ENCODE results near the gene PPP6R2. TPM values are rescaled to one million over a fixed set of nuclear protein-coding genes. Genes with fewer than 3 reads are reported as not detected.
A peak's percentile ranks its signal among the peaks of the same experiment; 100 is the strongest.

PPP6R2 gene
- total and polyA plus RNA-seq, 4 donors: 35.2 to 70.0 (median 46.6) TPM

DNA sequence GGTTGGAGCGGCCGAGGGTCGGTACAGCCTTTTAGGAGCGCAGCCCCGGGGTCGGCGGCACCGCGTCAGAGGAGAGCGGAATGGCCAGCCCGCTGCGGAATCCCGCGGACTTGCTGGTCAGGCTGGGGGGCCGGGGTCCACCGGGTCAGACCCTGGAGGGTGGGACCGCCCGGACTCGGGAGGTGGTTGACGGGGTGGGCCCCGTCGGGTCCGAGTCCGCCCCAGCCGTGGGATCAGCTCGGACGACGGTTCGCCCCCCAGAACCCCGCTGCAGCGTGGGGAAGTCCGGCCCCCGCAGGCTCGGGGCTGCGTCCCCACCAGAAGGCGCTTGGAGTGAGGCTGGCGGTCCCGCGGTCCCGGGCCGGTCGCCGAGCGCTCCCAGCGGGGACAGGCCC, 137.9 kb downstream of the PPP6R2 start:
- no peak for DNase-seq
- Histone ChIP-seq H3K4me1 (ENCODE audit: control insufficient read depth in 5 of 5, insufficient read depth in 5 of 5, low read length in 5 of 5) (peaks cover 0 to 5% (median 0%) of the 10 kb centered on the region in 5 donors), H3K9ac (ENCODE audit: insufficient read depth in 1 of 2, low read length in 2 of 2) (no peak overlapping the region)

DNA sequence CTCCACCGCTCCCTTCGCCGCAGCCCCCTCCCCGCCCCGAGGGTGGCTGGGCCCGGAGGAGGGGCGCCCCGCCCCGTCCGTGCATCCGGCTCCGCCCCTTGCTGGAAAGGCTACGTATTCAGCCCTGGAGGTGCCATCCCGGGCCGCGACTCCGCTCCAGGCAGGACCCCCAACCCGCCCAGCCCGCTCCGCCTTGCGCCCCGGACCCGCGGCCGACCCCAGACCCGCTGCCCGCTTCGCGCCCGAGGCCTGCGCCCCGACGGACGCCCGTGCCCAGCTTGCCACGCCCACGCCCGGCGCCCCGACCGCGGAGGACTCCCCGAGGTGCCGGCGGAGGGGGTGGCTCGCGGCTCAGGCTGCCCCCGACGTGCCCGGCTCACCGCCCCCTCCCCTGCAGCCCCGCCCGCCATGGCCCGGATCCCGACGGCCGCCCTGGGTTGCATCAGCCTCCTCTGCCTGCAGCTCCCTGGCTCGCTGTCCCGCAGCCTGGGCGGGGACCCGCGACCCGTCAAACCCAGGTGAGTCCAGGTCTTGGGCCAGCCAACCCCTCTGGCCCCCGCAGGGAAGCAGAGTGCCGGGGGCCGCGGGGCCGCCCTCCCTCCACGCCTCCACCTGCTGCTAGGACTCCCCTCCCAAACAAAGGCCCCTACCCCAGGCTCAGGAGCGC, 138.4 kb downstream of the PPP6R2 start, which contains the start of gene ADM2:
TSS of gene ADM2 (plus strand) at position 104 of the 667 bp plus-strand sequence. CDS start at position 409, 305 bp downstream.
- Histone ChIP-seq H3K27me3 (ENCODE audit: control insufficient read depth in 3 of 3, insufficient read depth in 3 of 3, low read length in 2 of 3) (peaks cover 0 to 37% (median 20%) of the 10 kb centered on the region in 3 donors), H3K9me3 (ENCODE audit: control insufficient read depth in 4 of 4, insufficient read depth in 3 of 4, low read length in 3 of 4) (no peaks in the 10 kb centered on the region), H3K4me1 (ENCODE audit: control insufficient read depth in 5 of 5, insufficient read depth in 5 of 5, low read length in 5 of 5) (peaks cover 0 to 5% (median 0%) of the 10 kb centered on the region in 5 donors), H3K4me3 (peak within 1 kb of the TSS; percentile 29), H3K27ac (ENCODE audit: low read depth in 1 of 2, low read length in 1 of 2) (no peak within 1 kb of the TSS), H3K9ac (ENCODE audit: insufficient read depth in 1 of 2, low read length in 2 of 2) (no peak within 1 kb of the TSS), H3K36me3 (ENCODE audit: control insufficient read depth in 4 of 4, insufficient read depth in 4 of 4, low read length in 4 of 4) (no peaks in the 10 kb centered on the region)
- peak; percentile 19 to 44 (median 39) for DNase-seq
- WGBS, 2 donors: 4 to 5% methylated on average over 36 to 70 of the region's 70 CpGs
- TF ChIP-seq, protein P1, sequence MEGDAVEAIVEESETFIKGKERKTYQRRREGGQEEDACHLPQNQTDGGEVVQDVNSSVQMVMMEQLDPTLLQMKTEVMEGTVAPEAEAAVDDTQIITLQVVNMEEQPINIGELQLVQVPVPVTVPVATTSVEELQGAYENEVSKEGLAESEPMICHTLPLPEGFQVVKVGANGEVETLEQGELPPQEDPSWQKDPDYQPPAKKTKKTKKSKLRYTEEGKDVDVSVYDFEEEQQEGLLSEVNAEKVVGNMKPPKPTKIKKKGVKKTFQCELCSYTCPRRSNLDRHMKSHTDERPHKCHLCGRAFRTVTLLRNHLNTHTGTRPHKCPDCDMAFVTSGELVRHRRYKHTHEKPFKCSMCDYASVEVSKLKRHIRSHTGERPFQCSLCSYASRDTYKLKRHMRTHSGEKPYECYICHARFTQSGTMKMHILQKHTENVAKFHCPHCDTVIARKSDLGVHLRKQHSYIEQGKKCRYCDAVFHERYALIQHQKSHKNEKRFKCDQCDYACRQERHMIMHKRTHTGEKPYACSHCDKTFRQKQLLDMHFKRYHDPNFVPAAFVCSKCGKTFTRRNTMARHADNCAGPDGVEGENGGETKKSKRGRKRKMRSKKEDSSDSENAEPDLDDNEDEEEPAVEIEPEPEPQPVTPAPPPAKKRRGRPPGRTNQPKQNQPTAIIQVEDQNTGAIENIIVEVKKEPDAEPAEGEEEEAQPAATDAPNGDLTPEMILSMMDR (IDR thresholded peaks at IDR 0.05; ENCODE audit: control extremely low read depth, extremely low read depth): no peak
- peak; percentile 37 for ATAC-seq (ENCODE audit: insufficient read depth, low FRiP score)

More for the DNA sequence above, 137.9 kb downstream of the PPP6R2 start:
- no peaks in the 10 kb centered on the region for H3K9me3 ChIP-seq (ENCODE audit: control insufficient read depth in 4 of 4, insufficient read depth in 3 of 4, low read length in 3 of 4)
- 4 to 6% methylated on average over 40 to 45 of the region's 45 CpGs for WGBS, 2 donors
- no peaks in the 10 kb centered on the region for H3K36me3 ChIP-seq (ENCODE audit: control insufficient read depth in 4 of 4, insufficient read depth in 4 of 4, low read length in 4 of 4)
- peaks cover 0 to 34% (median 20%) of the 10 kb centered on the region in 3 donors for H3K27me3 ChIP-seq (ENCODE audit: control insufficient read depth in 3 of 3, insufficient read depth in 3 of 3, low read length in 2 of 3)
- TF ChIP-seq, protein P1 (IDR thresholded peaks at IDR 0.05; ENCODE audit: control extremely low read depth, extremely low read depth): no peak
- no peak for ATAC-seq (ENCODE audit: insufficient read depth, low FRiP score)
- H3K4me3 ChIP-seq: peak overlapping the region; percentile 29
- no peak overlapping the region for H3K27ac ChIP-seq (ENCODE audit: low read depth in 1 of 2, low read length in 1 of 2)

DNA sequence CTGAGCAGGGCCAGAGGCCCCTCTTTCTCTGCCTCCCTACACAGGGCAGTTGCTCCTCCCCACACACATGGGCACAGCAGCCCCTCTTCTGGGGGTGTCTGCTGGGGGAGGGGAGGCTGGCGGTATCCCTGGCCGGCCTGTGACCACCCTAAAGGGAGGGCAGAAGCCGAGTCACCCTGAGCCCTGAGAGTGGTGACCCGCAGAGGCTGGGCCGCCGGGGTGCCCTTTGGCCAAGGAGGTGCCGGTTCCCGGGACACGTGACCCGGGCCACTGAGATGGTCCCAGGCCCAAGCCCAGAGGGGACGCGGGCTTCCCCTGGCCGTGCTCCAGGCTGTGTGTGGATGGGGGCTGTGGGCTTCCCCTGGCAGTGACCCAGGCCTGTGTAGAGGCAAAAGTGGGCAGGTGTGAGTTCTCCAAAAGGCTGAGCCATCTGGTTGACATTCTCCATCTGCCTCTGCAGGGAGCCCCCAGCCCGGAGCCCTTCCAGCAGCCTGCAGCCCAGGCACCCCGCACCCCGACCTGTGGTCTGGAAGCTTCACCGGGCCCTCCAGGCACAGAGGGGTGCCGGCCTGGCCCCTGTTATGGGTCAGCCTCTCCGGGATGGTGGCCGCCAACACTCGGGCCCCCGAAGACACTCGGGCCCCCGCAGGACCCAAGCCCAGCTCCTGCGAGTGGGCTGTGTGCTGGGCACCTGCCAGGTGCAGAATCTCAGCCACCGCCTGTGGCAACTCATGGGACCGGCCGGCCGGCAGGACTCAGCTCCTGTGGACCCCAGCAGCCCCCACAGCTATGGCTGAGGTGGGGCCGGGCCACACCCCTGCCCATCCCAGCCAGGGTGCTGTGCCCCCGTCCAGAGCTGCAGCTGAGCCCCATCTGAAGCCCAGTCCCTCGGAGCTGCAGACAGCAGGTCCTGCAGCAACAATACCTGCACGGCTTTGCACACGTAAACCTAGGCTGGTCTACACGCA, 139.3 kb downstream of the PPP6R2 start:
- 70 to 73% methylated on average over 34 to 35 of the region's 35 CpGs for WGBS, 2 donors
- DNase-seq: no peak

More for the DNA sequence above, 139.3 kb downstream of the PPP6R2 start:
- ATAC-seq (ENCODE audit: insufficient read depth, low FRiP score): no peak
- H3K4me3 ChIP-seq: peak overlapping the region; percentile 29
- H3K4me1 ChIP-seq (ENCODE audit: control insufficient read depth in 5 of 5, insufficient read depth in 5 of 5, low read length in 5 of 5): peaks cover 0 to 5% (median 0%) of the 10 kb centered on the region in 5 donors
- H3K36me3 ChIP-seq (ENCODE audit: control insufficient read depth in 4 of 4, insufficient read depth in 4 of 4, low read length in 4 of 4): no peaks in the 10 kb centered on the region
- H3K27me3 ChIP-seq (ENCODE audit: control insufficient read depth in 3 of 3, insufficient read depth in 3 of 3, low read length in 2 of 3): peaks cover 0 to 37% (median 20%) of the 10 kb centered on the region in 3 donors
- TF ChIP-seq, protein P1 (IDR thresholded peaks at IDR 0.05; ENCODE audit: control extremely low read depth, extremely low read depth): no peak
- H3K9me3 ChIP-seq (ENCODE audit: control insufficient read depth in 4 of 4, insufficient read depth in 3 of 4, low read length in 3 of 4): no peaks in the 10 kb centered on the region
- H3K27ac ChIP-seq (ENCODE audit: low read depth in 1 of 2, low read length in 1 of 2): no peak overlapping the region
- H3K9ac ChIP-seq (ENCODE audit: insufficient read depth in 1 of 2, low read length in 2 of 2): no peak overlapping the region
